GM23338 (cell line): ENCODE measurements around the gene PITX1. TPM values are rescaled to one million over a fixed set of nuclear protein-coding genes. Genes with fewer than 3 reads are reported as not detected.

Experiments used
- ATAC-seq: fragments of 200-7000 bp; cut with Tn5 transposase; 3 replicates; pipeline ENCODE4 v1.9.1; 2020
- DNase-seq: peaks from one replicate; pipeline ENCODE4 v3.0.0-alpha.2; 2015; ENCODE audit warnings: low spot score
- H2AFZ ChIP-seq: fragments of 200-600 bp; sonication (generic); 2 replicates; pipeline ENCODE4 v1.8.0; 2016; ENCODE audit warnings: antibody characterized with exemption, mild to moderate bottlenecking, moderate library complexity
- H3F3A ChIP-seq: fragments of 200-600 bp; sonication (generic); replicated peaks from 2 replicates; pipeline ENCODE4 v1.8.0; 2017; ENCODE audit warnings: antibody characterized with exemption, mixed run types, low read depth
- H3K27ac ChIP-seq: fragments of 200-600 bp; sonication (generic); 2 replicates; pipeline ENCODE4 v1.6.1; 2016; ENCODE audit warnings: low read depth
- H3K27me3 ChIP-seq: fragments of 200-600 bp; sonication (generic); 2 replicates; pipeline ENCODE4 v1.8.0; 2016; ENCODE audit warnings: mild to moderate bottlenecking, mixed run types, moderate library complexity; ENCODE audit not compliant: insufficient read depth
- H3K36me3 ChIP-seq: fragments of 200-600 bp; sonication (generic); 2 replicates; pipeline ENCODE4 v1.8.0; 2016; ENCODE audit warnings: mild to moderate bottlenecking; ENCODE audit not compliant: insufficient read depth
- H3K4me1 ChIP-seq: fragments of 200-600 bp; sonication (generic); 2 replicates; pipeline ENCODE4 v1.8.0; 2016; ENCODE audit warnings: mild to moderate bottlenecking, moderate library complexity; ENCODE audit not compliant: insufficient read depth
- H3K4me2 ChIP-seq: fragments of 200-600 bp; sonication (generic); 2 replicates; pipeline ENCODE4 v1.7.1; 2017; ENCODE audit warnings: mixed run types
- H3K4me3 ChIP-seq: fragments of 200-600 bp; sonication (generic); 2 replicates; pipeline ENCODE4 v1.6.1; 2016; ENCODE audit warnings: mixed run types
- H3K79me2 ChIP-seq: fragments of 200-600 bp; sonication (generic); replicated peaks from 2 replicates; pipeline ENCODE4 v1.8.0; 2017; ENCODE audit warnings: mild to moderate bottlenecking; ENCODE audit not compliant: insufficient read depth
- H3K9me2 ChIP-seq: fragments of 200-600 bp; sonication (generic); 2 replicates; pipeline ENCODE4 v1.8.0; 2017; ENCODE audit not compliant: insufficient read depth
- H4K20me1 ChIP-seq: fragments of 200-600 bp; sonication (generic); replicated peaks from 2 replicates; pipeline ENCODE4 v1.8.0; 2017; ENCODE audit warnings: mild to moderate bottlenecking; ENCODE audit not compliant: insufficient read depth
- H3K27ac Mint-ChIP-seq: 2 replicates; pipeline ENCODE4 v1.8.0; 2020; ENCODE audit warnings: inconsistent platforms, mild to moderate bottlenecking, moderate library complexity, mixed read lengths
- H3K27me3 Mint-ChIP-seq: 3 replicates; pipeline ENCODE4 v1.8.0; 2022; ENCODE audit warnings: low read depth, mild to moderate bottlenecking, moderate library complexity, mixed read lengths, inconsistent platforms; ENCODE audit not compliant: insufficient read depth, poor library complexity
- H3K36me3 Mint-ChIP-seq: 3 replicates; pipeline ENCODE4 v1.8.0; 2021; ENCODE audit warnings: low read depth, mild to moderate bottlenecking, inconsistent platforms, moderate library complexity, mixed read lengths
- H3K4me1 Mint-ChIP-seq: 3 replicates; pipeline ENCODE4 v1.8.0; 2020; ENCODE audit warnings: mild to moderate bottlenecking, inconsistent platforms, mixed read lengths
- H3K4me3 Mint-ChIP-seq: 3 replicates; pipeline ENCODE4 v1.8.0; 2021; ENCODE audit warnings: moderate library complexity, mild to moderate bottlenecking, inconsistent platforms, mixed read lengths
- H3K9me3 Mint-ChIP-seq: 3 replicates; pipeline ENCODE4 v1.8.0; 2020; ENCODE audit warnings: moderate library complexity, mild to moderate bottlenecking, inconsistent platforms, mixed read lengths
- EZH2 ChIP-seq: fragments of 200-600 bp; sonication (generic); IDR thresholded peaks from one replicate; pipeline ENCODE4 v1.8.0; 2017; ENCODE audit warnings: antibody characterized with exemption, mild to moderate bottlenecking, low read depth; ENCODE audit not compliant: unreplicated experiment
- EZH2phosphoT487 ChIP-seq: fragments of 200-600 bp; sonication (generic); IDR thresholded peaks from one replicate; pipeline ENCODE4 v1.8.1; 2018; ENCODE audit warnings: antibody characterized with exemption; ENCODE audit not compliant: unreplicated experiment
- JUNB ChIP-seq: IDR thresholded peaks from one replicate; pipeline ENCODE4 v1.6.1; 2016; ENCODE audit warnings: antibody characterized with exemption; ENCODE audit not compliant: unreplicated experiment
- POLR2AphosphoS5 ChIP-seq: IDR thresholded peaks from 2 replicates; pipeline ENCODE4 v1.6.1; 2016; ENCODE audit warnings: antibody characterized with exemption, low read depth
- STAT1 ChIP-seq: IDR thresholded peaks from one replicate; pipeline ENCODE4 v1.6.1; 2016; ENCODE audit warnings: antibody characterized with exemption; ENCODE audit not compliant: unreplicated experiment
- ZNF114 ChIP-seq: fragments of 250-450 bp; sonication (Bioruptor Pico); IDR thresholded peaks from 2 replicates; pipeline ENCODE4 v1.5.0; 2020; ENCODE audit warnings: mild to moderate bottlenecking, moderate library complexity
- ZNF331 ChIP-seq: fragments of 250-450 bp; sonication (Bioruptor Pico); IDR thresholded peaks from 2 replicates; pipeline ENCODE4 v1.5.0; 2020; ENCODE audit warnings: low read depth, mild to moderate bottlenecking, moderate library complexity
- polyA plus RNA-seq: library from polyadenylated mRNA; unstranded; fragments of >200 nt; fragmentation: Nextera tagmentation; extraction: Ambion mirVana; gene quantifications from 2 replicates; pipeline ENCODE4 v1.2.1, GENCODE V29; 2016
- total RNA-seq: library from RNA; depleted of rRNA; stranded (reverse); fragments of >200 nt; shearing (Covaris generic); gene quantifications from 2 replicates; pipeline ENCODE4 v1.2.3, GENCODE V29; 2014
- TF ChIP-seq, protein P1 (sequence below), 2 experiments: fragments of 200-600 bp in 1 of 2; sonication (generic) in 1 of 2; conservative IDR thresholded peaks; 2 replicates each; pipeline versions ENCODE4 v1.5.1 to v1.6.1; 2016 to 2017; ENCODE audit warnings: antibody characterized with exemption in 2 of 2, low read depth in 2 of 2, mild to moderate bottlenecking in 2 of 2, moderate library complexity in 1 of 2
- TF ChIP-seq, protein P2 (sequence below): fragments of 250-450 bp; sonication (Bioruptor Pico); IDR thresholded peaks from 2 replicates; pipeline ENCODE4 v1.5.0; 2020; ENCODE audit warnings: mild to moderate bottlenecking, moderate library complexity
- TF ChIP-seq, protein P3 (sequence below): IDR thresholded peaks from 2 replicates; pipeline ENCODE4 v1.6.1; 2016; ENCODE audit warnings: antibody characterized with exemption

Gene PITX1
- total and polyA plus RNA-seq, 2 experiments from 2014 or later, result not detected

DNA sequence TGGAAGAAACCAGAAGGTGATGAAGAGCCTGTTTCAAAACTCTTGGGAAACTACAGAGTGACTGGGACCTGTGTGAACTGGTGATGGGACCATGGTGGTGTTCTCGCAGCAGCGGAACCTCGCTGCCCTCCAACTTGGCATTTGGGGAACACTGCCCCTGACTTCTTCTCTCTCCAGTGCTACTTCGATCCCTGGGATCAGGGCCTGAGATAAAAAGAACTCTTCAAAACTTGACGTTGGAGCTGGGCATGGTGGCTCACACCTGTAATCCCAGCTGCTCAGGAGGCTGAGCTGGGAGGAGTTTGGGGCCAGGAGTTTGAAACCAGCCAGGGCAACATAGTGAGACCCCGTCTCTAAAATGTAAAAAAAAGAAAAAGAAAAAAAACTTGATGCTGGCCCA is 18.1 kb downstream of the PITX1 start:
- no peaks in the 10 kb centered on the region for H3K9me2 ChIP-seq
- H3K4me1 ChIP-seq, result no peaks in the 10 kb centered on the region
- TF ChIP-seq ZNF331 (CRISPR knock-in tag) (no peak), JUNB (no peak), POLR2AphosphoS5 (no peak), STAT1 (no peak), EZH2phosphoT487 (no peak), EZH2 (no peak), ZNF114 (CRISPR knock-in tag) (no peak)
- TF ChIP-seq, protein P1, sequence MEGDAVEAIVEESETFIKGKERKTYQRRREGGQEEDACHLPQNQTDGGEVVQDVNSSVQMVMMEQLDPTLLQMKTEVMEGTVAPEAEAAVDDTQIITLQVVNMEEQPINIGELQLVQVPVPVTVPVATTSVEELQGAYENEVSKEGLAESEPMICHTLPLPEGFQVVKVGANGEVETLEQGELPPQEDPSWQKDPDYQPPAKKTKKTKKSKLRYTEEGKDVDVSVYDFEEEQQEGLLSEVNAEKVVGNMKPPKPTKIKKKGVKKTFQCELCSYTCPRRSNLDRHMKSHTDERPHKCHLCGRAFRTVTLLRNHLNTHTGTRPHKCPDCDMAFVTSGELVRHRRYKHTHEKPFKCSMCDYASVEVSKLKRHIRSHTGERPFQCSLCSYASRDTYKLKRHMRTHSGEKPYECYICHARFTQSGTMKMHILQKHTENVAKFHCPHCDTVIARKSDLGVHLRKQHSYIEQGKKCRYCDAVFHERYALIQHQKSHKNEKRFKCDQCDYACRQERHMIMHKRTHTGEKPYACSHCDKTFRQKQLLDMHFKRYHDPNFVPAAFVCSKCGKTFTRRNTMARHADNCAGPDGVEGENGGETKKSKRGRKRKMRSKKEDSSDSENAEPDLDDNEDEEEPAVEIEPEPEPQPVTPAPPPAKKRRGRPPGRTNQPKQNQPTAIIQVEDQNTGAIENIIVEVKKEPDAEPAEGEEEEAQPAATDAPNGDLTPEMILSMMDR (conservative IDR thresholded peaks at IDR 0.05; ENCODE audit: low read depth in 2 of 2), result no peak
- TF ChIP-seq, protein P2, sequence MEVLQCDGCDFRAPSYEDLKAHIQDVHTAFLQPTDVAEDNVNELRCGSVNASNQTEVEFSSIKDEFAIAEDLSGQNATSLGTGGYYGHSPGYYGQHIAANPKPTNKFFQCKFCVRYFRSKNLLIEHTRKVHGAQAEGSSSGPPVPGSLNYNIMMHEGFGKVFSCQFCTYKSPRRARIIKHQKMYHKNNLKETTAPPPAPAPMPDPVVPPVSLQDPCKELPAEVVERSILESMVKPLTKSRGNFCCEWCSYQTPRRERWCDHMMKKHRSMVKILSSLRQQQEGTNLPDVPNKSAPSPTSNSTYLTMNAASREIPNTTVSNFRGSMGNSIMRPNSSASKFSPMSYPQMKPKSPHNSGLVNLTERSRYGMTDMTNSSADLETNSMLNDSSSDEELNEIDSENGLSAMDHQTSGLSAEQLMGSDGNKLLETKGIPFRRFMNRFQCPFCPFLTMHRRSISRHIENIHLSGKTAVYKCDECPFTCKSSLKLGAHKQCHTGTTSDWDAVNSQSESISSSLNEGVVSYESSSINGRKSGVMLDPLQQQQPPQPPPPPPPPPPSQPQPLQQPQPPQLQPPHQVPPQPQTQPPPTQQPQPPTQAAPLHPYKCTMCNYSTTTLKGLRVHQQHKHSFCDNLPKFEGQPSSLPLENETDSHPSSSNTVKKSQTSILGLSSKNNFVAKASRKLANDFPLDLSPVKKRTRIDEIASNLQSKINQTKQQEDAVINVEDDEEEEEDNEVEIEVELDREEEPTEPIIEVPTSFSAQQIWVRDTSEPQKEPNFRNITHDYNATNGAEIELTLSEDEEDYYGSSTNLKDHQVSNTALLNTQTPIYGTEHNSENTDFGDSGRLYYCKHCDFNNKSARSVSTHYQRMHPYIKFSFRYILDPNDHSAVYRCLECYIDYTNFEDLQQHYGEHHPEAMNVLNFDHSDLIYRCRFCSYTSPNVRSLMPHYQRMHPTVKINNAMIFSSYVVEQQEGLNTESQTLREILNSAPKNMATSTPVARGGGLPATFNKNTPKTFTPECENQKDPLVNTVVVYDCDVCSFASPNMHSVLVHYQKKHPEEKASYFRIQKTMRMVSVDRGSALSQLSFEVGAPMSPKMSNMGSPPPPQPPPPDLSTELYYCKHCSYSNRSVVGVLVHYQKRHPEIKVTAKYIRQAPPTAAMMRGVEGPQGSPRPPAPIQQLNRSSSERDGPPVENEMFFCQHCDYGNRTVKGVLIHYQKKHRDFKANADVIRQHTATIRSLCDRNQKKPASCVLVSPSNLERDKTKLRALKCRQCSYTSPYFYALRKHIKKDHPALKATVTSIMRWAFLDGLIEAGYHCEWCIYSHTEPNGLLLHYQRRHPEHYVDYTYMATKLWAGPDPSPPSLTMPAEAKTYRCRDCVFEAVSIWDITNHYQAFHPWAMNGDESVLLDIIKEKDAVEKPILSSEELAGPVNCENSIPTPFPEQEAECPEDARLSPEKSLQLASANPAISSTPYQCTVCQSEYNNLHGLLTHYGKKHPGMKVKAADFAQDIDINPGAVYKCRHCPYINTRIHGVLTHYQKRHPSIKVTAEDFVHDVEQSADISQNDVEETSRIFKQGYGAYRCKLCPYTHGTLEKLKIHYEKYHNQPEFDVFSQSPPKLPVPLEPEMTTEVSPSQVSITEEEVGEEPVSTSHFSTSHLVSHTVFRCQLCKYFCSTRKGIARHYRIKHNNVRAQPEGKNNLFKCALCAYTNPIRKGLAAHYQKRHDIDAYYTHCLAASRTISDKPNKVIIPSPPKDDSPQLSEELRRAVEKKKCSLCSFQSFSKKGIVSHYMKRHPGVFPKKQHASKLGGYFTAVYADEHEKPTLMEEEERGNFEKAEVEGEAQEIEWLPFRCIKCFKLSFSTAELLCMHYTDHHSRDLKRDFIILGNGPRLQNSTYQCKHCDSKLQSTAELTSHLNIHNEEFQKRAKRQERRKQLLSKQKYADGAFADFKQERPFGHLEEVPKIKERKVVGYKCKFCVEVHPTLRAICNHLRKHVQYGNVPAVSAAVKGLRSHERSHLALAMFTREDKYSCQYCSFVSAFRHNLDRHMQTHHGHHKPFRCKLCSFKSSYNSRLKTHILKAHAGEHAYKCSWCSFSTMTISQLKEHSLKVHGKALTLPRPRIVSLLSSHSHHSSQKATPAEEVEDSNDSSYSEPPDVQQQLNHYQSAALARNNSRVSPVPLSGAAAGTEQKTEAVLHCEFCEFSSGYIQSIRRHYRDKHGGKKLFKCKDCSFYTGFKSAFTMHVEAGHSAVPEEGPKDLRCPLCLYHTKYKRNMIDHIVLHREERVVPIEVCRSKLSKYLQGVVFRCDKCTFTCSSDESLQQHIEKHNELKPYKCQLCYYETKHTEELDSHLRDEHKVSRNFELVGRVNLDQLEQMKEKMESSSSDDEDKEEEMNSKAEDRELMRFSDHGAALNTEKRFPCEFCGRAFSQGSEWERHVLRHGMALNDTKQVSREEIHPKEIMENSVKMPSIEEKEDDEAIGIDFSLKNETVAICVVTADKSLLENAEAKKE (CRISPR knock-in tag), result no peak
- TF ChIP-seq, protein P3, sequence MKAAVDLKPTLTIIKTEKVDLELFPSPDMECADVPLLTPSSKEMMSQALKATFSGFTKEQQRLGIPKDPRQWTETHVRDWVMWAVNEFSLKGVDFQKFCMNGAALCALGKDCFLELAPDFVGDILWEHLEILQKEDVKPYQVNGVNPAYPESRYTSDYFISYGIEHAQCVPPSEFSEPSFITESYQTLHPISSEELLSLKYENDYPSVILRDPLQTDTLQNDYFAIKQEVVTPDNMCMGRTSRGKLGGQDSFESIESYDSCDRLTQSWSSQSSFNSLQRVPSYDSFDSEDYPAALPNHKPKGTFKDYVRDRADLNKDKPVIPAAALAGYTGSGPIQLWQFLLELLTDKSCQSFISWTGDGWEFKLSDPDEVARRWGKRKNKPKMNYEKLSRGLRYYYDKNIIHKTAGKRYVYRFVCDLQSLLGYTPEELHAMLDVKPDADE, result no peak
- ATAC-seq, result no peak
- no peak overlapping the region for H3K27ac ChIP-seq
- H3K79me2 ChIP-seq, result no peaks in the 10 kb centered on the region
- no peak overlapping the region for H2AFZ ChIP-seq
- H3K36me3 ChIP-seq, result no peaks in the 10 kb centered on the region
- H3K4me3 ChIP-seq, result no peak overlapping the region
- H3K4me2 ChIP-seq, result no peak overlapping the region
- Mint-ChIP-seq H3K4me3 (no peak overlapping the region), H3K36me3 (no peaks in the 10 kb centered on the region), H3K9me3 (no peaks in the 10 kb centered on the region), H3K27ac (no peak overlapping the region), H3K4me1 (peaks cover 5% of the 10 kb centered on the region), H3K27me3 (peaks cover 17% of the 10 kb centered on the region)
- 0 out of 2 replicates have a peak, but pooled peaks cover 4% of the 10 kb centered on the region for H3K27me3 ChIP-seq
- H4K20me1 ChIP-seq, result no peaks in the 10 kb centered on the region
- H3F3A ChIP-seq, result no peaks in the 10 kb centered on the region
- no peak for DNase-seq
